Smooth muscle cell (in vitro differentiated cells): ENCODE results near the gene UBTF. TPM values are rescaled to one million over a fixed set of nuclear protein-coding genes. Genes with fewer than 3 reads are reported as not detected.

ENCODE experiments used
- DNase-seq: peaks from one replicate; lab custom pipeline; 2025; ENCODE audit not compliant: unreplicated experiment; lab: John Stamatoyannopoulos, UW
- H2AFZ ChIP-seq: fragments of 200-600 bp; sonication (generic); 2 replicates; pipeline ENCODE4 v1.6.0; 2016; ENCODE audit warnings: antibody characterized with exemption, low read depth, mild to moderate bottlenecking
- H3F3A ChIP-seq: fragments of 200-600 bp; sonication (generic); 2 replicates; pipeline ENCODE4 v1.6.0; 2017; ENCODE audit warnings: antibody characterized with exemption, low read depth
- H3K27ac ChIP-seq: fragments of 200-600 bp; sonication (generic); 2 replicates; pipeline ENCODE4 v1.5.1; 2016; ENCODE audit warnings: low read depth, mild to moderate bottlenecking
- H3K27me3 ChIP-seq: fragments of 200-600 bp; sonication (generic); 2 replicates; pipeline ENCODE4 v1.6.1; 2016; ENCODE audit warnings: low read depth, mild to moderate bottlenecking
- H3K36me3 ChIP-seq: fragments of 200-600 bp; sonication (generic); 2 replicates; pipeline ENCODE4 v1.5.1; 2016; ENCODE audit warnings: low read depth
- H3K4me1 ChIP-seq: fragments of 200-600 bp; sonication (generic); 2 replicates; pipeline ENCODE4 v1.5.1; 2016; ENCODE audit warnings: low read depth
- H3K4me2 ChIP-seq: fragments of 200-600 bp; sonication (generic); 2 replicates; pipeline ENCODE4 v1.6.0; 2016; ENCODE audit warnings: mild to moderate bottlenecking
- H3K4me3 ChIP-seq: fragments of 200-600 bp; sonication (generic); 2 replicates; pipeline ENCODE4 v1.5.1; 2016; ENCODE audit warnings: mild to moderate bottlenecking
- H3K79me2 ChIP-seq: fragments of 200-600 bp; sonication (generic); 2 replicates; pipeline ENCODE4 v1.6.0; 2016; ENCODE audit warnings: low read depth, mild to moderate bottlenecking
- H3K9ac ChIP-seq: fragments of 200-600 bp; sonication (generic); 2 replicates; pipeline ENCODE4 v1.6.0; 2016; ENCODE audit warnings: low read depth
- H3K9me3 ChIP-seq: fragments of 200-600 bp; sonication (generic); replicated peaks from 2 replicates; pipeline ENCODE4 v1.5.1; 2016; ENCODE audit warnings: low read depth
- H4K20me1 ChIP-seq: fragments of 200-600 bp; sonication (generic); 2 replicates; pipeline ENCODE4 v1.6.0; 2016; ENCODE audit warnings: low read depth
- CTCF ChIP-seq: fragments of 200-600 bp; sonication (generic); IDR thresholded peaks from 2 replicates; pipeline ENCODE4 v1.5.1; 2017; ENCODE audit warnings: borderline replicate concordance, mild to moderate bottlenecking, antibody characterized with exemption; ENCODE audit not compliant: insufficient read depth, poor library complexity, severe bottlenecking
- WGBS: methylation state at CpG from one replicate; pipeline ENCODE4 v1.1.7; 2016; ENCODE audit warnings: low lambda C conversion rate; 5-methylcytosine and 5-hydroxymethylcytosine counted together
- polyA plus RNA-seq: library from polyadenylated mRNA; unstranded; fragments of >200 nt; fragmentation: Nextera tagmentation; extraction: Ambion mirVana; gene quantifications from 2 replicates; pipeline ENCODE4 v1.2.1, GENCODE V29; 2016
- total RNA-seq: library from RNA; depleted of rRNA; stranded (reverse); fragments of >200 nt; gene quantifications from 2 replicates; pipeline ENCODE4 v1.2.3, GENCODE V29; 2014

UBTF gene
- total and polyA plus RNA-seq, 2 experiments from 2014 or later: 18.2 to 22.1 TPM

- no peak for DNase-seq
- no peaks in the 10 kb centered on the region for H3K4me1 ChIP-seq
- TF ChIP-seq CTCF: no peak
- no peaks in the 10 kb centered on the region for H4K20me1 ChIP-seq
- WGBS: 95% methylated on average over 5 of the region's 5 CpGs
- H3F3A ChIP-seq: no peaks in the 10 kb centered on the region
- H3K4me3 ChIP-seq: no peak overlapping the region
- H3K79me2 ChIP-seq: no peaks in the 10 kb centered on the region
- H2AFZ ChIP-seq: no peak overlapping the region
- H3K27me3 ChIP-seq: peaks cover 3% of the 10 kb centered on the region
- H3K4me2 ChIP-seq: no peak overlapping the region
- H3K9ac ChIP-seq: no peak overlapping the region
- no peaks in the 10 kb centered on the region for H3K36me3 ChIP-seq
- no peak overlapping the region for H3K27ac ChIP-seq
- H3K9me3 ChIP-seq: no peaks in the 10 kb centered on the region
Observed at GRCh38 chr17:44267165-44267455, 47.6 kb upstream of the UBTF start.

- Histone ChIP-seq H3K9me3 (no peaks in the 10 kb centered on the region), H3F3A (no peaks in the 10 kb centered on the region), H3K36me3 (no peaks in the 10 kb centered on the region), H3K27me3 (peaks cover 3% of the 10 kb centered on the region), H2AFZ (no peak overlapping the region), H3K4me2 (no peak overlapping the region), H3K27ac (no peak overlapping the region), H3K79me2 (no peaks in the 10 kb centered on the region), H3K4me3 (no peak overlapping the region), H3K4me1 (no peaks in the 10 kb centered on the region), H3K9ac (no peak overlapping the region), H4K20me1 (no peaks in the 10 kb centered on the region)
- WGBS: 92% methylated on average over 9 of the region's 9 CpGs
- no peak for DNase-seq
- TF ChIP-seq CTCF: no peak
Observed at GRCh38 chr17:44266402-44267164, 47.1 kb upstream of the UBTF start.

GRCh38 chr17:44263345-44263902 lies 43.9 kb upstream of the UBTF start:
- H3K36me3 ChIP-seq: no peaks in the 10 kb centered on the region
- H3K9ac ChIP-seq: no peak overlapping the region
- H3K4me2 ChIP-seq: no peak overlapping the region
- peaks cover 3% of the 10 kb centered on the region for H3K27me3 ChIP-seq
- no peaks in the 10 kb centered on the region for H3F3A ChIP-seq
- H3K4me1 ChIP-seq: no peaks in the 10 kb centered on the region
- no peak for TF ChIP-seq CTCF
- no peaks in the 10 kb centered on the region for H4K20me1 ChIP-seq
- no peak overlapping the region for H3K4me3 ChIP-seq
- H2AFZ ChIP-seq: no peak overlapping the region
- DNase-seq: no peak
- no peaks in the 10 kb centered on the region for H3K9me3 ChIP-seq
- no peak overlapping the region for H3K27ac ChIP-seq
- WGBS: 89% methylated on average over 7 of the region's 7 CpGs
- H3K79me2 ChIP-seq: no peaks in the 10 kb centered on the region

- Histone ChIP-seq H3K36me3 (no peaks in the 10 kb centered on the region), H4K20me1 (no peaks in the 10 kb centered on the region), H3K4me2 (no peak overlapping the region), H3K9me3 (no peaks in the 10 kb centered on the region), H3K4me3 (no peak overlapping the region), H3K4me1 (no peaks in the 10 kb centered on the region), H3K27me3 (peaks cover 3% of the 10 kb centered on the region), H3K9ac (no peak overlapping the region), H3K79me2 (no peaks in the 10 kb centered on the region), H2AFZ (no peak overlapping the region), H3F3A (no peaks in the 10 kb centered on the region), H3K27ac (no peak overlapping the region)
- DNase-seq: no peak
- TF ChIP-seq CTCF: no peak
- WGBS: 84% methylated on average over 11 of the region's 11 CpGs
Observed at GRCh38 chr17:44262654-44263225, 43.3 kb upstream of the UBTF start.
